RWPE2 (cell line): ENCODE measurements around the gene LINGO4.

Experiments used
- ATAC-seq: fragments of 200-7000 bp; cut with Tn5 transposase; 3 replicates; pipeline ENCODE4 v1.9.1; 2021; ENCODE audit warnings: low read depth
- DNase-seq: peaks from one replicate; pipeline ENCODE4 v3.0.0-alpha.2; 2020; ENCODE audit warnings: low spot score
- H3K27ac ChIP-seq: fragments of 450-650 bp; 2 replicates; pipeline ENCODE4 v1.5.1; 2017; ENCODE audit warnings: mild to moderate bottlenecking; ENCODE audit not compliant: poor library complexity, severe bottlenecking
- H3K27me3 ChIP-seq: fragments of 250-450 bp; sonication (Bioruptor Pico); 2 replicates; pipeline ENCODE4 v1.5.1; 2021; ENCODE audit warnings: mild to moderate bottlenecking, moderate library complexity; ENCODE audit not compliant: insufficient read depth, poor library complexity, severe bottlenecking
- H3K36me3 ChIP-seq: fragments of 250-450 bp; sonication (Bioruptor Pico); 2 replicates; pipeline ENCODE4 v1.5.1; 2020; ENCODE audit warnings: low read depth, mild to moderate bottlenecking, moderate library complexity
- H3K4me1 ChIP-seq: fragments of 250-450 bp; sonication (Bioruptor Pico); 2 replicates; pipeline ENCODE4 v1.5.1; 2021; ENCODE audit warnings: mild to moderate bottlenecking, moderate library complexity; ENCODE audit not compliant: insufficient read depth, poor library complexity, severe bottlenecking
- H3K4me3 ChIP-seq: fragments of 250-450 bp; sonication (Bioruptor Pico); 2 replicates; pipeline ENCODE4 v1.5.1; 2021; ENCODE audit warnings: mild to moderate bottlenecking, moderate library complexity; ENCODE audit not compliant: severe bottlenecking
- H3K9me3 ChIP-seq: fragments of 250-450 bp; sonication (Bioruptor Pico); 2 replicates; pipeline ENCODE4 v1.5.1; 2021; ENCODE audit warnings: mild to moderate bottlenecking, moderate library complexity; ENCODE audit not compliant: severe bottlenecking
- TF ChIP-seq, protein P1 (sequence below): fragments of 450-650 bp; IDR thresholded peaks from one replicate; pipeline ENCODE4 v1.5.1; 2017; ENCODE audit warnings: mild to moderate bottlenecking, moderate library complexity; ENCODE audit not compliant: poor library complexity, severe bottlenecking

The LINGO4 gene

DNA sequence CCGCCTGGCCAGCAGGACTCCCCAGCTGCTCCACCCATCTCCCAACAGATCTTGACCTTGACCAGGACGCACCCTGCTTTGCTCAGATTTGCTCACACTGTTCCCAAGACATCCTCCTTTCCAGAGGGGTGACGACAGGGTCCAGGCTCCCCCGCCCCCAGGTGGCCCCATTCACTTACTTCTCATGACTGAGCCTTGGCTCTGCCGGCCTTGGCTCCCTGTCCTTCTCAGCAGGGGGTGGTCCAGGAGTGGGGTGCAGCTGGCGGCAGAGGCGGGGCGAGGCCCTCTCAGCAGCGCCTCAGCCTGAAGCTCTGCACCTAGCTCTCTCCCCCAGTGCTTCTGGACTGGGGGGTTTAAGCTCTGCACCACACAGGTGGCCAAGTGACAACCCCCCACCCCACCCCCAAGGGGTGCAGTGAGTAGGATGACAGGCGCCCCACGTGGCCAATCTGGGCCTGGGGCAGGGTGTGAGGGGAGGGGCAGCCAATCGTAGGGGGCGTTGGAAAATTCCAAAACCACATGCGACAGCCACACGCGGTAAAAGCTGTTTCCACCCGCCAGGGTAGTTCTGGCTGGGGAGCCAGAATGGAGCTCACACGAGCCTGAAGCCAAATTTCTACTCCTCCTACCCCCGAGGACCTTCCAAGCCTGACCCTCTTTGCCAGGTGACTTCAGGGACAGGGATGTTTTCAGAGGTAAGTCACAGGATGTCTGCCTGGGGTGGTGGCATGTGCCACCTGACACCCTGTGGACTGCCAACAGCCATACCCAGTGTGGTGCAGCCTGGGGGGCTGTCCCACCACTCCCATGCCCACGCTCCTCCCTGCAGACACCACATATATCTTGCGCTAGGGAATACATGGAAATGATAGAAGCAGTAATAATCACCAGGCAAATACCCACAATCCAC is 20.8 kb upstream of the LINGO4 start:
- no peak for ATAC-seq
- Histone ChIP-seq H3K9me3 (no peaks in the 10 kb centered on the region), H3K4me3 (no peak overlapping the region), H3K36me3 (no peaks in the 10 kb centered on the region), H3K27ac (no peak overlapping the region), H3K27me3 (no peaks in the 10 kb centered on the region), H3K4me1 (peaks cover 11% of the 10 kb centered on the region)
- TF ChIP-seq, protein P1, sequence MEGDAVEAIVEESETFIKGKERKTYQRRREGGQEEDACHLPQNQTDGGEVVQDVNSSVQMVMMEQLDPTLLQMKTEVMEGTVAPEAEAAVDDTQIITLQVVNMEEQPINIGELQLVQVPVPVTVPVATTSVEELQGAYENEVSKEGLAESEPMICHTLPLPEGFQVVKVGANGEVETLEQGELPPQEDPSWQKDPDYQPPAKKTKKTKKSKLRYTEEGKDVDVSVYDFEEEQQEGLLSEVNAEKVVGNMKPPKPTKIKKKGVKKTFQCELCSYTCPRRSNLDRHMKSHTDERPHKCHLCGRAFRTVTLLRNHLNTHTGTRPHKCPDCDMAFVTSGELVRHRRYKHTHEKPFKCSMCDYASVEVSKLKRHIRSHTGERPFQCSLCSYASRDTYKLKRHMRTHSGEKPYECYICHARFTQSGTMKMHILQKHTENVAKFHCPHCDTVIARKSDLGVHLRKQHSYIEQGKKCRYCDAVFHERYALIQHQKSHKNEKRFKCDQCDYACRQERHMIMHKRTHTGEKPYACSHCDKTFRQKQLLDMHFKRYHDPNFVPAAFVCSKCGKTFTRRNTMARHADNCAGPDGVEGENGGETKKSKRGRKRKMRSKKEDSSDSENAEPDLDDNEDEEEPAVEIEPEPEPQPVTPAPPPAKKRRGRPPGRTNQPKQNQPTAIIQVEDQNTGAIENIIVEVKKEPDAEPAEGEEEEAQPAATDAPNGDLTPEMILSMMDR = no peak
- DNase-seq = no peak

- ATAC-seq (no peak), DNase-seq (no peak)
- no peak overlapping the region for H3K4me3 ChIP-seq
- peaks cover 13% of the 10 kb centered on the region for H3K4me1 ChIP-seq
- no peaks in the 10 kb centered on the region for H3K27me3 ChIP-seq
- TF ChIP-seq, protein P1 = no peak
- no peak overlapping the region for H3K27ac ChIP-seq
- no peaks in the 10 kb centered on the region for H3K9me3 ChIP-seq
- no peaks in the 10 kb centered on the region for H3K36me3 ChIP-seq
These were observed 20.0 kb upstream of the LINGO4 start for GRCh38 chr1:151825204-151825603.

GRCh38 chr1:151823175-151823574 is 18.0 kb upstream of the LINGO4 start:
- DNase-seq (no peak), ATAC-seq (no peak)
- Histone ChIP-seq H3K27ac (no peak overlapping the region), H3K27me3 (no peaks in the 10 kb centered on the region), H3K9me3 (no peaks in the 10 kb centered on the region), H3K4me3 (no peak overlapping the region), H3K36me3 (no peaks in the 10 kb centered on the region), H3K4me1 (peaks cover 7% of the 10 kb centered on the region)
- TF ChIP-seq, protein P1 = no peak

DNA sequence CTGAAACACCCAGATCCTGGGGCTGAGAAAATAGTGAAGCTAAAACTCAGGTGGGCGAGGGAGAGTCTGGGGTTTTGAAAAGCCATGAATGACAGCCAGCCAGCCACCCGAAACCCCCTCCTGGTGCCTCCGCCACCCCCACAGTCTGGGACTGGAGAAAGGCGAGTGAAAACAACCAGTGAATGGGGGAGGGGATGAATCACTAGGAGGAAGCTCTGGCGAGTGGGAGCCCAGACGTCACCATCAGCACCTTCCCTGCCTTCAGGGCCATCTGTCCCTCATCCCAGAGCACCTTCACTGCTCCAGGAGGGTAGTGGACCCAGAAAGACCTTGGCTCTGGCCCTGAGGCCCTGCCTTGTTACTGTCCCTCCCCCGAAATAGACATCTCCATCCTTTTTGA is 17.2 kb upstream of the LINGO4 start:
- Histone ChIP-seq H3K27me3 (no peaks in the 10 kb centered on the region), H3K4me1 (peaks cover 7% of the 10 kb centered on the region), H3K27ac (no peak overlapping the region), H3K9me3 (no peaks in the 10 kb centered on the region), H3K4me3 (no peak overlapping the region), H3K36me3 (no peaks in the 10 kb centered on the region)
- TF ChIP-seq, protein P1 = no peak
- DNase-seq (no peak), ATAC-seq (no peak)

- DNase-seq = no peak
- no peak for ATAC-seq
These were observed 15.7 kb upstream of the LINGO4 start for GRCh38 chr1:151820940-151821339.

More at GRCh38 chr1:151820940-151821339, 15.7 kb upstream of the LINGO4 start:
- no peak overlapping the region for H3K4me3 ChIP-seq
- peaks cover 7% of the 10 kb centered on the region for H3K4me1 ChIP-seq
- H3K9me3 ChIP-seq = no peaks in the 10 kb centered on the region
- TF ChIP-seq, protein P1 = no peak
- no peaks in the 10 kb centered on the region for H3K36me3 ChIP-seq
- H3K27ac ChIP-seq = no peak overlapping the region
- no peaks in the 10 kb centered on the region for H3K27me3 ChIP-seq
